Right forelimb (tissue), 1 donor: ENCODE data around the gene ANKRD17.
"Not testable (repeated sequence)": the region's sequence is repeated elsewhere in the genome, so short reads cannot be mapped to it uniquely, and the experiment has no call there.

ENCODE experiments used
- DNase-seq: peaks from one replicate; pipeline ENCODE4 v3.0.0-alpha.2; 2018

The ANKRD17 gene

DNA sequence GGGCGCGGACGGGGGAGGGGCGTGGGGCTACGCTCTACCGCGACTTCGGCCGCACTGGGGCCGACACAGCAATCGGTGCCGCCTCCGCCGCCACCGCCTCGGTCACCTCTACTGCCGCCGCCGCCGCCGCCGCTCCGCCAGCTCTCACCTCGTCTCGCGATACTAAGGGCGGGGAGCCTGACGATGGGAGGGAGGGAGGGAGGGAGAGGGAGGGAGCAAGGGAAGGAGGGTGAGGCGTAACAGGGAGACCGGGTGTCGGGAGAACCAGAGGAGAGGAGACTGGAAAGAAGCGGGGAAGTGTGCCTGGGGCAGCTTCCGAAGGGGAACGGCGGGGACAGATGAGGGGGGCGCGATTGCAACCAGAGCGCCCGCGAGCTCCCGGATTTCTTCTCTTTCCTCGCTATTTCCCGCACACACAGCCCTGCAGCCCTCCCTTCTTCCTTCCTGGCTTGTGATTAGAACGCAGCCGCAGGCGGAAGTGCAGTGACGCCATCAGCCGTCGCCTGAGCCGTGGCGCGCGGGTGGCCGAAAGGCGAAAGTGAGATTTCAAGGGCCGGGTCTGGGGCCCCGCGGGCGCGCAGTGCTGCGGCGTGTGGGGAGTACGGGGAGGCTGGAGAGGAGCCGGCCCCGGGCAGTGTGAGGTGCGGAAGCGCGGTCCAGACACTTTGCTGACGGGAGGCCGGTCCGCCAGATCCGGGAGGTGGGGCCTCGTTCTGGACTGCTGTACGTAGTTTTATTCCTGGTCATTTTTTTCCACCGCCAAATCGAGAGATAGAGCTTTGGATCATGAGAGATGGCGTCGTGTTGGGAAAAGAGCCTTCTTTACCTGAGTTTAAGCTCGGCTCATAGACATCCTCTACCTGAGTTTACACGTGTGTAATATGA lies at the start of gene ANKRD17:
Gene ANKRD17 (minus strand): TSS at position 113 of the 885 bp plus-strand sequence. CDS start 130 bp downstream, outside the sequence.
- DNase-seq = peak; percentile 98

GRCh38 chr4:73308286-73308685 lies 49.7 kb upstream of the ANKRD17 start:
- DNase-seq = no peak

DNA sequence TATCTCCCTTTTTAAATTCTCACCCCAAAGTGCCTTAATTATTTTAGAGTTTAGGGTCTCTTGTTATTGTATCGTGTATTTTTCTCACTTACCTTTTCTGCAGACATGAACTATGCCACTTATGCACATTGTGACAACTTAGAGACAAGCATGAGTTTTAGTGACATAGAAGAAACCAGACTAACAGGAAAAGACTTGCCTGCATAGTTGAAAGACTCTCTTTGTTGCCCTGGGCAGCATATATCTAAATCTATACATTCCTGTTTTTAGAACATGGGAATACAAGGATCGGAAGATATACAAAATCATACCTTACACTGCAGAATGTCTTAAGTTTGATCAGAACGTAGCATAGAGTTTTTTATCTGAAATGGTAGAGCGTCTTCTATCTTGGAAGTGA lies 45.1 kb upstream of the ANKRD17 start:
- no peak for DNase-seq

GRCh38 chr4:73299548-73300280 lies 41.1 kb upstream of the ANKRD17 start:
- no peak for DNase-seq

- DNase-seq = not testable (repeated sequence)
These were observed 34.1 kb upstream of the ANKRD17 start for GRCh38 chr4:73292661-73293060.

- DNase-seq = no peak
These were observed 23.4 kb upstream of the ANKRD17 start for GRCh38 chr4:73281982-73282381.

GRCh38 chr4:73281396-73281795 lies 22.8 kb upstream of the ANKRD17 start:
- DNase-seq = no peak

GRCh38 chr4:73277201-73277600 lies 18.6 kb upstream of the ANKRD17 start:
- DNase-seq = no peak

DNA sequence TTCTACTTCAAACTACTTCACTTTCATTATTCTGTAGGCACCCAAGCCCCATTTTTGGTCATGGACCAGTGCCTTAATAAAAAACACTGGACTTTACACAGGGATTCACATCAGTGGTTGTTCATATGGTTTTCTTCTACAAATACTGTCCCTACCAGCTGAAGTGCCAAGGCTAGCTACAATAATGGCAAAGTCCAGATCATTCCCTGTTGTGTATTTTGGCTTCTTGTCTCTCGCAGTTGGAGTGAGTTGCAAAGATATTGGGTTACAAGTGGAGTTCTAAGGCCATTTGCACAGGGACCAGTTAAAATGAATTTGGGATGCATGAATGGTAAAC lies 16.7 kb upstream of the ANKRD17 start:
- no peak for DNase-seq

DNA sequence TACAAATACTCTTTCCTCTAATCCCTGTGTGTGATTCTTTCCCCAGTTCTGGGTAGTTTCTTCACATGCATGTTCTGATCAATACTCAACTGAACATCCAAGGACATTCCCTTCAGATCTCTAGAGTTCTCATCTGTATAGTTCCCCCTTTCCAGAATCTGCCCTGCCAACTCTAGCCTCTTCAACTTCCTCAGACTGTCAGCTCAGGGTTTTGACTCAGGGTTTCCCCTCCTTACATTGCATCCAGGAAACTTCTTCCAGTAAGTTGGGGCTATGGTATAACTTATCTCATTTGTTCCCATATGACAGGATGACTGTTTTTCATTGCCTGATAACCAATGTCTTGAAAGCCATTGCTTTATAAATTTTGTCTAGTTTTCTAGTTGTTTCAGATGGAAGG lies 14.2 kb upstream of the ANKRD17 start:
- DNase-seq = no peak

DNA sequence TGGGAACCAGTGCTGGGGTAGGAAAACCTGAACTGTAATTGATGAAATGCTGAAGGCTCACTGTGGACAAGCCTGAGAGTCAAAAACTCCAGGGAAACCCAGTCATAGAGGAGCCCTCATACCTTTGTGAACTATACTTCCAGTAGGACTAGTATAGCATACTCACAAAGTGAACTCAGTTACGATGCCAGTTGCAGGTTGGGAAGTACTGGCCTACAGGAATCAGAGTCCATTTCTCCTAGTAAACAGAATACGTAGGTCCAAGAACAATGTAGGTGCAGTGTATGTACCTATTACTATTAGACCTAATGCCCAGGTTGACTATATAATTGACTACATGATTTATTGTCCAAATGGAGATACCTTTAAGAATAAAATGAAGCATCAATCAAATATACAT lies 8.5 kb upstream of the ANKRD17 start:
- no peak for DNase-seq

DNA sequence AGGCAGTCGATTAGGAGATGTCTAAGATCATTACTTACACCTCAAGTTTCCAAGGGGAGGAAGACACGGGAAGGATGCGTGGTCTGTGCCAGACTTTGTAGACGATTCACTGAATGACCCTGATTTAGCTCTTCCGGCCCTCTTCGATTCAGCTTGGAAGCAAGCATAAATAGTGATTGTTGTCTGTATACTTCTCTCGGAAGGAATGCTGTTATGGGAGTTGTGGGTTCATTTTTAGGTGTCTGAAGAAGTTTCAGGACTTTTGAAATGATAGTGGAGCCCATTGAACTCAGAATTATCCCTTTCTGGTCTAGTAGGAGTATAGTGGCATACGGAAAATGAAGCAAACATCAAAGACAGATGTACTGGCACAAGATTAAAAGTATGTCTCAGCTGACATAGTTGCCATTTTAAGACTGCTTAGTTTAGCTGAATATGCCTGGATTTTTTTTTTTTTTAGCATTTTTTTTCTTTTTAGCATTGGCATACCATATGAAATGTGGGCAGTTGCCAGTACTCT lies 1.0 kb upstream of the ANKRD17 start:
- DNase-seq = no peak

DNA sequence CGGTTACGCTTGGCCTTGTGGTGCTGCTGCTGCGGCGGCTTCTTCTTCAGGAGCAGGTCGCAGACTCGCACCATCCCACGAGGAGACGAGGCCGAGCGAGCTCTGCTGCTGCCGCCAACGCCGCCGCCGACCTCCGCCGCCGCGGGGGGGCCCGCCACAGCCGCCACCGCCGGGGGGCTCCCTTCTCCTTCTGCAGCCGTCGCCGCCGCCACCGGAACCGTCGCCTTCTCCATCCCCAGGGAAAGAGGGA lies 237 bp downstream of the ANKRD17 start:
- DNase-seq = no peak

DNA sequence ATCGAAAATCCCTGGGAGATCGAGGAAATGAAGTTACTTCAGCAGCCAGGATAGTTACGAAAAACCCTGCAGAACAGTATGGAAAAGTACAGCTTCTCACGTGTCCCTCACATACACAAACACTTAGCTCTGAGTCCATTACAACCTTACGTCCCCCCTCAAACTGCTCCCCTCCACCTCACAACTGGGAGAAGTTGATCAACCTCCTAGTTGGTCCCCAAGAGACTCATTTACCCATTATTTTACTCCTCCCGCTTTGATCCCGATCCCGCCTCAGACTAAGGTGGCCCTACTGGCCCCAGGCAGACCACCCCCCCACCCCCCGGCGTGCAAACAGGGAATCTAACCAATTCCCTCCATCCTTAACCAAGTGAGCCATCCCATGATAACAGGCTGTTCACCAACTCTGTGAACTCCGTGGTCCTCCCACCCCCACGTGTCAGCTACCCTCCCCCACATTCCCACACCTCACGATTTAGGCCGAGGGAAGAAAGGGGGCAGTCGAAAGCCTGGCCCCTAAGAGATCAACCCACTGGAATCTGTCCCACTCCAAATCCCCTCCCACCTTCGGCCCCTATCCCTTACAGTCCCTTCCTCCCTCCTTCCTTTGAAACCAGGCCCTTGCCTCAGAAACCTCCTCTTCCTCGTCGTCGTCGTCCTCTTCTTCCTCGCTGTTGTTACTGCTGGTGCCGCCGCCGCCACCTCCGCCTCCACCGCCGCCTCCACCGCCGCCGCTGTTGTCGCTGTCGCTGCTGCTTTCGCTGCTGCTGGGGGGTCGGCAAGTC lies 755 bp downstream of the ANKRD17 start:
- DNase-seq = no peak

DNA sequence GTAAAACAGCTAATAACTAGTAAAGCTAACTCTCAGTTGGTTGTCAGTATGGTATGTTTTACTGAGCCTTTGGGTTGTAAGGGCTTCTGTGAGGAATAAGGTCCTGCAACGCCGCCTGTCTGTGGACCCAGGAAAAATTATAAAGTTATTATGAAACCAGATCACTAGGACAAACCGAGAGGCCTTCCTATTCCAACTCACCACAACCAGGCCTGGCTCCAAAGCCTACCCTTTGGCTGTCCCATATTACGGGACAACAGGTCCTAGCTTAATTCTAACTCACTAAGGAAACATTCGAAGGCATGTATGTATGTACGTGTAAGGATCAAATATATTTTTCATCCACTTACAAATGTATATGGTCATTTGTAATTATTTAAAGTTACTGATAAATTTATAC lies 1.4 kb downstream of the ANKRD17 start:
- DNase-seq = peak; percentile 71

- not testable (repeated sequence) for DNase-seq
These were observed 2.8 kb downstream of the ANKRD17 start for GRCh38 chr4:73255847-73256246.

DNA sequence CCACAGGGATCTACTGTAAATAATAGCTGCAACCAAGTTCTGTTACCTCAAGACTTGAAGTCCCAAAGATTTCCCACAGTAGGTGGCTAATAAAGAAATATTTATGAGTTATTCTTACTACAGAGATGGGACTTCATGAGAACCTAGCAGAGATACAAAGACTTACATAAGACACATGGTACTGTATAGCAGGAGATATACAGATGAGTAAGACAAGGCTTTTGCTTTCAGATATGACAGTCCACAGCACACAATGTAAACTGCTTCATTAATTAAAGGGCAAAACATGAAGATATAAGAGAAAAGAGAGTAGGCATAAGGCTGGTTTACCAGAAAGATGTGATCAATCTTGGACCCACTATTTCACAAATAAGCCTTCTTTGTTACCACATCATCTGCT lies 6.6 kb downstream of the ANKRD17 start:
- no peak for DNase-seq

DNA sequence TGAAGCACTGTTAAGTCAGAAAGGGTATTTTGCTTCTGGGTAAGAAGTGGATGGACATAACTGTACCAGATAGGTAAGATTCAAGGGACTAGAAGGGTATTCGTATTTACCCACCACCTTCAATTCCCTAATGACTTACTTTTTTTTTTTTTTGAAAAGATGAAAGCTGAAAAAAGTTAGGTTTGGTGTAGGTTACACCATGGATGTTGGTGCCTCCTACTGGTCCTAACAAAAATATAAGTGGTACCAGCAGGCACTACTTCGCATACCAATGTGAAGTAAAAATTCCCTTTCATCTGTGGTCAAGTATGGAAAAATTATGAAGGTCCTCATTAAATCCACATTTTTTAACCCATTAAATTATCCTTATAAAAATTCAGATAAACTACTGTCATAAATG lies 7.2 kb downstream of the ANKRD17 start:
- no peak for DNase-seq

- no peak for DNase-seq
These were observed 8.0 kb downstream of the ANKRD17 start for GRCh38 chr4:73250642-73251041.

- no peak for DNase-seq
These were observed 9.8 kb downstream of the ANKRD17 start for GRCh38 chr4:73248821-73249220.

- no peak for DNase-seq
These were observed 10.2 kb downstream of the ANKRD17 start for GRCh38 chr4:73248416-73248815.

- DNase-seq = no peak
These were observed 11.5 kb downstream of the ANKRD17 start for GRCh38 chr4:73247100-73247499.

- DNase-seq = no peak
These were observed 12.6 kb downstream of the ANKRD17 start for GRCh38 chr4:73245955-73246354.
